Bronchial epithelial cell (primary cell): ENCODE measurements around the gene AUP1. TPM values are rescaled to one million over a fixed set of nuclear protein-coding genes. Genes with fewer than 3 reads are reported as not detected.

Experiments
- DNase-seq: peaks from one replicate; pipeline ENCODE4 v3.0.0-alpha.2; 2010; ENCODE audit warnings: low read depth
- FAIRE-seq: peaks from 2 replicates; lab custom pipeline; 2011; peaks lifted over from hg19 to GRCh38; lab: Jason Lieb, UNC
- H3K27me3 ChIP-seq: 2 replicates; pipeline ENCODE4 v1.5.1; 2011; ENCODE audit warnings: low read length; ENCODE audit not compliant: control insufficient read depth, insufficient read depth
- H3K36me3 ChIP-seq: 2 replicates; pipeline ENCODE4 v1.5.1; 2011; ENCODE audit warnings: low read length; ENCODE audit not compliant: control insufficient read depth, insufficient read depth
- H3K4me3 ChIP-seq: 2 replicates; pipeline ENCODE4 v1.5.1; 2011; ENCODE audit warnings: mild to moderate bottlenecking, low read depth, low read length, control low read depth
- CTCF ChIP-seq: IDR thresholded peaks from 2 replicates; pipeline ENCODE4 v1.5.1; 2011; ENCODE audit warnings: mild to moderate bottlenecking, moderate library complexity, low read length, control low read depth, inconsistent platforms; ENCODE audit not compliant: insufficient read depth, severe bottlenecking
- total RNA-seq: library from RNA; depleted of rRNA; stranded (reverse); fragments of >200 nt; gene quantifications from 2 replicates; pipeline ENCODE4 v1.2.1, GENCODE V29; 2014

AUP1 gene
- total RNA-seq, 1 donor from 2014 or later, result 198 TPM

DNA sequence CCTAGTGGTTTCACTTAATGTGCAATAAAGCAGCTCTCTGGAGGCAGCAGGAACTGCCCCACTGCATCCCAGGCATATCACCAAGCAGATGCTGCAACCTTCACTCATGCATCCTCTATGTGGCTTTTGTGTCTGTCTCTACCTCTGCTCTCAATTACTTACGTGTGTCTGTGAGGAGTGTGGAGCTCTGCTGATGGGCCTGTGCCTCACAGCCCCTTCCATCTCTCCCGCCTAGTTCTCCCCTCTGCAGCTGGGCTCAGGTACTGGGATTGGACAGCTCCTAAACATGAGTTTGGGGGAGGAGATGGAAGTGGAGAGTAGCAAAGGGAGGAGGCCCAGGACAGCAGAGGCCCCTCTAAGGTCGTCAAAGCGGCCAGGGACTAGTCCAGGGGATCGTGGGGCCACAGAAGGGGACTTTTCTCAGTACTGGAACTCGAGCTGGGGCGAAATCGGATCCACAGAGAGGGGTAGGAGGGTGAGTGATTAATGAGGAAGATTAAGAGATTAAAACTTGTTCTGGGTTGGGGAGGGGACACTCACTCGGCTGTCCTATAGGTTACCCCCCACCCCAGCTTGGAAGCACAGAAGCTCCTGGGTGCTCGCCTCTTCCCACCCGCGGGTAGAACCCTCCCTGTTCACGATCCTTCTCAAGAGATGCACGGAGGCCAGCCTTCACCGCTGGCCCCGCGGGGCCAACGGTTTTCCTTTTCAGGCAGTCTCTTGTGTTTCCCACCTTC is 28.0 kb downstream of the AUP1 start:
- FAIRE-seq (no peak), DNase-seq (no peak)
- peaks cover 7% of the 10 kb centered on the region for H3K36me3 ChIP-seq
- H3K4me3 ChIP-seq, result no peak overlapping the region
- TF ChIP-seq CTCF, result no peak
- H3K27me3 ChIP-seq, result peaks cover 9% of the 10 kb centered on the region

- Histone ChIP-seq H3K36me3 (peaks cover 3% of the 10 kb centered on the region), H3K4me3 (no peak overlapping the region), H3K27me3 (peaks cover 9% of the 10 kb centered on the region)
- TF ChIP-seq CTCF, result no peak
- FAIRE-seq (no peak), DNase-seq (no peak)
These were observed 28.9 kb downstream of the AUP1 start for GRCh38 chr2:74500578-74500946.

- no peaks in the 10 kb centered on the region for H3K36me3 ChIP-seq
- no peak for TF ChIP-seq CTCF
- no peak overlapping the region for H3K4me3 ChIP-seq
- DNase-seq, result no peak
- peaks cover 9% of the 10 kb centered on the region for H3K27me3 ChIP-seq
- FAIRE-seq, result no peak
These were observed 29.4 kb downstream of the AUP1 start for GRCh38 chr2:74499940-74500577.

GRCh38 chr2:74499267-74499939 is 30.1 kb downstream of the AUP1 start, which contains the start of gene LBX2:
Gene LBX2, minus strand, starts transcription at chr2:74499603. Its CDS starts 66 bp downstream, at chr2:74499537.
- Histone ChIP-seq H3K36me3 (no peaks in the 10 kb centered on the region), H3K4me3 (peak within 1 kb of the TSS; percentile 33), H3K27me3 (peaks cover 9% of the 10 kb centered on the region)
- FAIRE-seq, result no peak
- no peak for DNase-seq
- TF ChIP-seq CTCF, result no peak

GRCh38 chr2:74498500-74499266 is 30.8 kb downstream of the AUP1 start:
- FAIRE-seq, result no peak

More at GRCh38 chr2:74498500-74499266, 30.8 kb downstream of the AUP1 start:
- Histone ChIP-seq H3K27me3 (peaks cover 9% of the 10 kb centered on the region), H3K36me3 (peaks cover 1% of the 10 kb centered on the region), H3K4me3 (peak overlapping the region; percentile 33)
- TF ChIP-seq CTCF, result no peak
- peak; percentile 55 for DNase-seq
